Measurements from ENCODE around the gene SLC24A1.

GRCh38 chr15:65645392-65645791 lies 23.7 kb downstream of the SLC24A1 start:
- no peak for TF ChIP-seq CTCF (IDR thresholded peaks at IDR 0.05; ENCODE audit: low read depth, low read length)
- no peak for TF ChIP-seq MAX (IDR thresholded peaks at IDR 0.05; ENCODE audit: low read depth, low read length)
- TF ChIP-seq POLR2A (IDR thresholded peaks at IDR 0.05; ENCODE audit: extremely low read depth, insufficient read length), result no peak

Data from NB4 (cell line).